ENCODE measurements around the gene BPGM.

The BPGM gene

DNA sequence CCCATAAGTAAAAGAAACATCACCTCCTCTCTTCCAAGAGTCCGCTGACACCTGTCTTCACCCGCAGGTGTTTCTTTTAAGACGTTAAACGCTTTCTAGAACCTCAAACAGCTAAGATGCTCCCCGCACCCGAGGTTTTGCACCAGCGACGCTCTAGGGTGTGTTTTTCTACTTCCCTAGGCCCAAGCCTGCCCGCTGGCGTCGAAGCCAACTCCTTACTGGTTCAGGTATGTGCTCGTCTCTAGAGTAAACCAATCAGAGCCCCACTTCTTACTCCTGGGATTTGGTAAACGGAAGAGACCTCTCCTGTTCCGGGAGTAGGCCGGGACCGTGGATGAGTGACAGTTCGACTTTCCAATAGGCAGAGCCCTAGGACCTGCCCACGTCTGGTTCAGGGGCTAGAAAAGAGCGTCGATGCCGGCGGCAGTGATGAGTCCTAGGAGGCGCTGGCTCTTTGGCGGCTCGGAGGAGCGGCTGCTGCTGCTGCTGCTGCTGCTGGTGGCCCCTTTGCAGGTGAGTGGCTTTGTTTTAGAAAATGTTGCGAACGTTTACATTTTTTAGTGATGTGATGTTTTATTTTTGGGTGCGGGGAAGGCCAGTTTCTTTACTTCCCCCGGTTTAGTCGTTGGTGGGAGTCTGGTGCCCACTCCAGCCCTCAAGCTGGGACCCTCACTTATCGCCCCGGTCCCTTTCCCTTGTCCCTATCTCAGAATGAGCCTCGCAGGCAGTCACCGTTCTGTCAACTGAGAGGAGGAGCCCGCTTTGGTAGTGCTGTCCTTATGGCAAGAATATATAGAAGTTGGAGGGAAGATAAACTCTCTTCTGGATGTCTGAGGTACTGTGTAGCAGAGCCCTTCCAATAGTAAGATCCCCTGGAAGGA lies at the start of gene BPGM:
Gene BPGM, plus strand, starts transcription at position 429 of the 881 bp plus-strand sequence. CDS start 14,655 bp downstream, outside the sequence.
- peak; percentile 100 for DNase-seq

DNA sequence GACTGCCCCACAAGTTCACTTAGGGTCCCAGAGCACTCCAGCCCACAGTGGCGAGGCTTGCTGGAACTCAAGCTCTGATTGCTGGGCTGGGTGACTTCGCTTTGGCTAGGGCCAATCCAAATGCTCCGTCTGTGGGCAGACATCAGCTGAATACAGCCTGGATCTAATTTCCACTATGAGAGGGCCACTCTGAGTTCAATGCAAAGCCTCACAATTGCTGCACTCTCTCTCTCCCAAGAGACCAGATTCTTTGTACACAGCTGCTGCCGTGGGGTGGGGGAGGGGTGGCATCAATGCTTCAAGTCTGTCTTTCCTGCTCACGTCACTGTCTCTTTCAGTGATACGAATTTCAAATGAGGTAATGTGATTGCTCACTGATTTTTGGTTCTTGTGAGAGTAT lies 47.3 kb upstream of the BPGM start:
- no peak for DNase-seq

DNA sequence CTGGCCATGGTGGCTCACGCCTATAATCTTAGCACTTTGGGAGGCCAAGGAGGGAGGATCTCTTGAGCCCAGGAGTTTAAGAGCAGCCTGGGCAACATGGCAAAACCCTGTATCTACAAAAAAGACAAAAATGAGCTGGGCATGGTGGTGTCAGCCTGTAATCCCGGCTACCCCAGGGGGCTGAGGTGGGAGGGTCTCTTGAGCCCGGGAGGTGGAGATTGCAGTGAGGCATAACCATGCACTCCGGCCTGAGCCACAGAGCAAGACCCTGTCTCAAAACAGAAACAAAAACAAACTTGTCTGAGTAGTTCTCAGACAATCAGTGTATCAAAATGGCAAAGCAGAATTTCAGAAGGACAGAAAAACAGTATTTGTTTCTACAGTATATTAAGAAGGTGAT lies 45.2 kb upstream of the BPGM start:
- DNase-seq: no peak

DNA sequence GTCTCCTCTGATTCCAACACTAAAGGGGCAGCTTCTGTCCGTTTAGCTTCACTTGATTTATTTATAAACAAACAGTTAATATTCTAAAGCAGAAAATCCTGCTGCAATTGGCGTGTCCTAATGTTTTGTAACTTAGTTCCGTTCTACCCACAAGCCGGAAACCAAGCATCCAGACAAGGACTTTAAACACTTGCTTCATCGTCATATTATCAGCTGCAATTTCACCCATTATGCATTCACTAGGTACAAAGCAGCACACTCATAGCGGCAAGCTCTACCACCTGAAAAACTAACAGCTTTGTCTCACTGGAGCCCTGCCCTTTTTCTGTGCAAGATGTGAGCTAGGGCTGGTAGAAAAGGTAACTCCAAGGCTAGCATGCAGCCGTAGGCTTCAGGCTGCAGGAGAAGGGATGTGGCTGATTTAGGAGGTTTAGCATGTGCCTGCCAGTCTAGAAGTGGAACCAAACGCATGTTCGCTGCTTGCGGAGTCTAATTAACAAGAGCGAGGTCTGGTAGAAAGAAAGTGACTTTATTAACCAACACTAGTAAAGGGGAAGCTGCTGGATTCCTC lies 43.7 kb upstream of the BPGM start:
- DNase-seq: no peak

DNA sequence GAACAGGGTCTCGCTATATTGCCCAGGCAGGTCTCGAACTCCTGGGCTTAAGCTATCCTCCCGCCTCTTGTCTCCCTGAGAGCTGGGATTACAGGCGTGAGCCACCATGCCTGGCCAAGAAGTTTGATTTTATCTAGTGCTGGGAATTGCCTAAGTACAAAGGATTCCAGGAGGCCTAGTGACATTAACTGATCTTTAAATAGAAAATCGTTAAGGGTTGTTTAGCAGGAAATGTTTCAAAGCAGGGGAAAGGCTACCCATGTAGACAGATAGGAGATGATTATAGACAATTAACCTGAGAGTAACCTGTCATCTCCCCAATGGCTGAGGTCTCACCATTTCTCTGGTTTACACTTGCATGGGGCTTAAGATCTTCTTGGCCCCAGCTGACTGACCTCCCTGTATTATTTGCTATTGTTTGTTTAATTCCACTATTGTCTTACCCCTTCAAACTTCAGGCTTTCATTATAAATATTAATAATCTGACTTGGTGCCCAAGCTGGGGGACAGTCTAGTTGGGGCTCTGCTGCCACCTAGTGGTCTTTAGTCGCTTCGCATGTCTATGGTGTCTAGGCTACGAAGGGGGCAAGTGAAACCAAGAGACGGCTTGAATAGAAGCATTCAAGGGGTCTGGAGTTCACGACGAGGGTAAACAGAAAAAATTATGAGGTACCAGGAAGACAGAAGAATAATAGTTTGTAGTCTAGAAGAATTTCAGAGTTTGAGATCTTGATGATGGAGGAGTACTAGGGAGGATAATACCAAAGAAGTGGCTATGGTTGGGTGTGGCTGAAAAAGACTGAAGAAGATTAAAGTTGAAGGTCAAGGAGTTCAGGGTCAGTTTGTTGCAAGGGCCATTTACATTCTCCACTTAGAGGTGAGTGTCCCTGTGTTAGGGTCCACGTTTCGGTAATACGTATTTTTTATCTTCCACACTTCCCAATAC lies 40.4 kb upstream of the BPGM start:
- DNase-seq: peak; percentile 53

DNA sequence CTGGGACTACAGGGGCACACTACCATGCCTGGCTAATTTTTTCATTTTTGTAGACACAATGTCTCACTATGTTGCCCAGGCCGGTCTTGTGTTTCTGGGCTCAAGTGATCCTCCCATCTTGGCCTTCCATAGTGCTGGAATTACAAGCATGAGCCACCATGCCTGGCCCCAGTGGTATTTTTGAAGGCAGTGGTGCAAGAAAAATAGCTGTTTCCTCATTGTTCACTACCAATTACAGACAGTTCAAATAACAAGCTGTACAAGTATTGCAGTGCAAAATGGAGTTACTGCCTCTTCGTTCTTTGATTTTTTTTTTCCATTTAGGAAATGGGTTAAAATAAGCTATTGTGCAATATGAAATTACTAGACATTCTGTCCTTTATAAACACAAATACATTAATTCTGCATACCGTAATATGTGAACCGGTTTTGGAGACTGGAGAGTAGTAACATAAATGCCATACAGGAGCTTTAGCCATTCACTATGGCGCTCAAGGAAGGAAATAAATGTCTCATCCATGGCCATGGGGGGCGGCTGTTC lies 35.0 kb upstream of the BPGM start:
- no peak for DNase-seq

DNA sequence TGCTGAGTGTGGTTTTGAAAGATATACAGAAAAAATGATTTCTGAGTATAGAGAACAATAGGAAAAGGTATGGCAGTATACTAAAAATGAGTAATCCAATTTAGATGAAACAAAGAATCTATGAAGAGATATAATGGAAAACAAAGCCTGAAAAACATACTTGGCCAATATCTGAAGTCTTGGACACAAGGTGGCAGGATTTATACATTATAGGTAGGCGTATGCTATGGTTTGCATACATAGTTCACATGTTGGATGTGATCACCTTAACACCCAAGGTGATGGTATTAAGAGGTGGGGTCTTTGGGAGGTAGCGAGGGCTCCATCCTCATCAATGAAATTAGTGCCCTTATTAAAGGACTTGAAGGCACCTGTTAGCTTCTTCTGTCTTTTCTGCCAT lies 34.5 kb upstream of the BPGM start:
- no peak for DNase-seq

DNA sequence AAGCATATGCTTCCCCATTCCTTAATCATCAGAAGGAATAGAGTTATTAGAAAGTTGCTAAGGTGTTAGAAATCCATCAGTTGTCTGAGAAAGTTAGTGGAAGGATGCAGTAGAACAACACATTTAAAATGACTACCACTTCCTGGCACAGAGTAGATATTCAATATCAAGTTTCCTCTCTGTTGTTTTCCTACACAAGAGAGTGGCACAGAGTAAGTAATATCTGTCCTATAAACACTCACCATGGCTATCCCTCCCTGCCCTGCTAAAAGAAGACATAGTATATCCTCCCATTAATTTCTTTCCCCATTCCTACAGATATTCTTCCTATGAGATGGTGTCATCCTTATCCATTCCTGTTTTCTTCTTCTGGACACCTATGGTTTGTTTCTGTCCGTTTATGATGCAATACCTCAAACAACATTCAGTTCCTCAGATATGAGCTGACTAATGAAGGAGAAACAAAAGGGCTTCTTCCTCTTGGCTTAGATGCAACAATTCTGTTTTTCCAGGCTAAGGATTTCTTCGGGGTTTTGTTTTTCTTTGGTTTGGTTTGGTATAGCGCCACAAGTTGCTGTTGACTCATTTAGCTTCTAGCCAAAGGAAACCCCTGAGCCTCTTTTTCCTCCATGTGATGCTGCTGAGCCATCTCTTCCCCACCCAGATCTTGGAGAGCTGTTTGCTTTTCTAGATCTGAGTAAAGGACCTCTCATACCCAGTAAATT lies 32.9 kb upstream of the BPGM start:
- DNase-seq: no peak

DNA sequence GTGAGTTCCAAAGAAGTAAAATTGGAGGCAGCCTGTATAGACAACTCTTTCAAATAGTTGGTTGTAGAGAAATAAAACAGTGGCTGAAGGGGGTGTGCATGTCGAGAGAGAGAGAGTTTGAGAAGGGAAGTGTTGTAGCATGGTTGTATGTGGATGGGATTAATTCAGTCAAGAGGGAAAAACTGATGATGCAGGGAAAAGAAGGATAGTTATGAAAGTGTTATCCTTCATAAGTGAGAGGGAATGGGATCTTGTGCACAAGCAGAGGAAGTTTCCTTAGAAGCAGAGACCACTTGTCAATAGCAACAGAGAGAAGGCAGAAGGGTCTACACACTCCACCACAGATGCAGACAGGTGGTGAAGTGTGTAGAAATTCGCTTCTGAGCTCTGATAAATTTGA lies 30.0 kb upstream of the BPGM start:
- no peak for DNase-seq

DNA sequence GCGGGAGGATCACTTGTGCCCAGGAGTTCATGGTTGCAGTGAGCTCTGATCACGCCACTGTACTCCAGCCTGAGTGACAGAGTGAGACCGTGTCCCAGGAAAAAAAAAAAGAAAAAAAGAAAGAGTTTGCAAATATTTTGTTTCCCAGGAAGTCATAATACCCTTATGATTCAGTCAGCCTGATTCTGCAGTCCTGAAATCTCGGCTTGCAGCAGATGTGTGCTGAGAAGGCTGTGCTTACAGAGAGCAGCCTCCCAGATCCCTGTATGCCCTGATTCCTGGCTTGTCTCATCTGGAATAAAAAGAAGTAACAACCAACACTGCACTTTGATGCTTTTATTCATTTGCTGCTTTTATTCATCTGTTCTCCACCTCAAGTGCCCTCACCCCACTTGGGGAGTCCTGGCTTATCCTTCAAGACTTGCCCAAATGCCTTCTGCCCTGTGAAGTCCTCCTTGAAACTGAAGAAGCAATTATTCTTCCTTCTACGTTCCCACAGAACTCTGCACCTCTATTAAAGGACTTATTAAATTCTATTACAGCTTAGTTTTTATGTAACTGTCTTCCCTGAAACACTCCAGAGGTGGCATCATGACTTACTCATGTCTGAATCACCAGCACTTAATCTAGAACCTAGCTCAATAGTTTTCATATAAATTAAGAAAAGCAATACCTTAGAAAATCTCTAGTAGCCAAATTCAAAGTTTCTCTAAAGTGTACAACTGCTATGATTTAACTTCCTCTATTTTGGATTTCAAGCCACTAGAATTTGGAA lies 27.7 kb upstream of the BPGM start:
- no peak for DNase-seq

DNA sequence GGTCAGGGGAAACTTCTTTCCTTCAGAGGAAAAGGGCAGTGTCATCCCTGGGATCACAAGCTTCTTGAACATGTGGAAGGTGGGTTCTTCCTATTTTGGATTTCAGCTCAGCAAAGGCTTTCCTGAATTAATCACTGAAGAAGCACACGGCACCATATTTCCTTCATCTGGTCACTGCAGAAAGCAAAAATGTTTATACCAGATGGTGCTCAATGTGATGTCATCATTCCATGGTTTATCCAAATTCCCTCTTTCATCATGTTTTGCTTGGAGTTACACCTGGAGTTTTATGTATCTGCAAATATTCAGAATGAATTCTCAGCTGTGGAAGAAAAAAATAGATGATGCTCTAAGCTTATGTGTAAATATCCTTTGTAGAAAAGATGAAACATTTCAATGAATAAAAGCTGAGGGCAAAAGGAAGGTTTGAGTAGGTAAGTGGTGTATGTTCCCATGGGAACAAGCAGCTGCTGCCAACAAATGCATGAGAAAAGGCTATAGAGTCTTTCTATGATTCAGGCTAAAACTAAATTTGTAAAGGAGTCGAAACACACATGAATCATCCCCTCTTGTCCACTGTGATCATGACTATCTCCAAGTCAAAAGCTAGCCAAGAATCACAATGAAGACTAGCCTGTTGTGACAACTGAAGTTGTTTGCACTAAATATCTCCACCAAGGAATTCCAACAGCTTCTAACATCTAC lies 26.9 kb upstream of the BPGM start:
- DNase-seq: no peak

DNA sequence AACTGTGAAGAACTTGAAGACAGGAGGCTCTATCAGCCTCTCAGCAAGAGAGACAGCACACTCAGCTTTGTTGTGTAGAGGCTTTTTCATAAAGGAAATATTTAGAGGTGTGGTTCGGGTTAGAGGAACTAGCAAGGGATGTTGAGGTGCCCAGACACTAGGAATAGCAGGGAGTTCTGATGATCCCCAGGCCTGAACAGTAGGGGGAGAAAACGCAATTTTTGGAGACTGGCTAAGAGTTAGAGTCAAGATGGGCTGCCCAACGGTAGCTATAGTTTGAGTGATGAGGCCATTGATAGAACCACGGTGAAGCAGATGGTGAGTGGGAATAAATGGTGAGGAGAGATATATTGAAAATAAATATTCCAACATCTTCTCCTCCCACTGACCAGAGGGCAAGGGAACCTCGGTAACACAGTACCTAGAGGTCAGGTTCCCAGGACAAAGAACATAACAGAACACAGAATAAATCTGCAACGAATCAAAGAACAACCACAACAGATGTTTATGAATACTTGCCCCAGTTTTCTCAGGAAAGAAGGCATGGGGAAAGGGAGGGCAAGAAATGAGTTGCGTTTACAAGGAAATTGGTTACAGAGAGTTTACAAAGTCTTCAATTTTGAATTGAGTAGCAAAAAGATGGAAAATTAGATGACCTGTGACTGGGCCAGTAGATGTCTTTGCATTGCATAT lies 24.2 kb upstream of the BPGM start:
- no peak for DNase-seq

DNA sequence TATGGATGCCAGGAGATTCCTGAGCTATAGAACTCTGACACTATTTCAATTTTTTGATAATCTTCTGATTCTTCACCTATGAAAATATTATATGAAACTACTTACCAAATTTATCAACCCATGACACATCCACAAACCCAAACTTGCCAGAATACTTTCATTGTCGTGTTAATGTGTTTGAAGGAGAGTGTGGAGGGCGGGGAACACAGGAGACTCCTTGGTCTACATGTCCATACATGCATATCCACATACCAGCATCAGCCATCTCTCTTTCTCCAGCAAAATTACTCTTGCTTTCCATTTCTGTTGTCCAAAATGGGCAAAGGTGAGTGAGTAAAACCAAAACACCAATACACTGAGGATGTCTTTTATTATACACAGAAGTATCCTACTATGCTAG lies 23.5 kb upstream of the BPGM start:
- no peak for DNase-seq

DNA sequence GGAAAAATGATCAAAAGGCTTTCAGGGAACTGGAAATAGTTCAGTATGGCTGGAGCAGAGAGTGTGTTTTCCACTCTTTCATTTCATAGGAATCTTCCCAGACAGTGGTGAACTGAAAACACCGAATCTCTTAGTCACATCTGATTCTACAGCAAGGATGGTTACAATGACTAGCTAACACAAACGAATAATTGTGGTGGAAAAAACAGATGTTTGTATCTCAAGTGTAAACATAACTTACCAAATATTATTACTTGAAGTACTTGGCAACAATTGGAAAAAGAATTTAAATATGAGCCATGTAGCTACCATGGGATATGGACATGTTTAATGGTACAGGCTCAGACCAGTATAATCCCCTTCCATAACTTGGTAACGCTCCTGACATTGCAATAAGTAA lies 21.1 kb upstream of the BPGM start:
- DNase-seq: no peak

DNA sequence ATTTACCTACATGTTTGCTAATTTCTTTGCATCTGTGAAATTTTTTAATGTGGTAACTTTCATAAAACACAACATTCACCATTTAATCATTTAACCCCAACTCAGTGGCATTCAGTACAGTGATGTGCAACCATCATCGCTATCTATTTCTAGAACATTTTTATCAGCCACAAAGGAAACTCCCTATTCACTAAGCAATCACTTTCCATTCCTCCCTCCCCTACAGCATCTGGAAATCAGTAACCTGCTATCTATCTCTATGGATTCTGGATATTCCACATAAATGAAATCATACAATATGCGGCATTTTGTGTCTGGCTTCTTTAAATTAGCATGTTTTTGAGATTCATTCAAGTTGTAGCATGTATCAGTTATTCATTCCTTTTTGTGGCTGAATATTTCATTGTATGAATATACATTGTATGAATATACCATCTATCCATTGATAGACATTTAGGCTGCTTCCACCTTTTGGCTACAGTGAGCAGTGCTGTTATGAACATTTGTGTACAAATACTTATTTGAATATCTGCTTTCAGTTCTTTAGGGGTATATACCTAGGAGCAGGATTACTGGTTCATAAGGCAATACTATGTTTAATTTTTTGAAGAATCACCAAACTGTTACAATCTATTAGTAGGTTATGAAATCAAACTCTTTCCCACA lies 19.4 kb upstream of the BPGM start:
- DNase-seq: no peak

DNA sequence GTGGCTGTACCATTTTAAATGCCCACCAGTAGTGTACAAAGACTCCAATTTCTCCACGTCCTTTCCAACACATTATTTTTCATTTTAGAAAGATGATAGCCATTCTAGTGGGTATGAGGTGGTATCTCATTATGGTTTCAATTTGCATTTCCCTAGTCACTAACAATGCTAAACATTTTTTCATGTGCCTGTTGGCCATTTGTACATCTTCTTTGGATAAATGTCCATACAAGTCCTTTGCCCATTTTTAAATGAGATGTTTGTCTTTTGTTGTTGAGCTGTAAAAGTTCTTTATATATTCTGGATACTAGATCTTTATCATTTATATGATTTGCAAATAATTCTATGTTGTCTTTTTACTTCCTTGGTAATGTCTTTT lies 18.9 kb upstream of the BPGM start:
- DNase-seq: no peak

DNA sequence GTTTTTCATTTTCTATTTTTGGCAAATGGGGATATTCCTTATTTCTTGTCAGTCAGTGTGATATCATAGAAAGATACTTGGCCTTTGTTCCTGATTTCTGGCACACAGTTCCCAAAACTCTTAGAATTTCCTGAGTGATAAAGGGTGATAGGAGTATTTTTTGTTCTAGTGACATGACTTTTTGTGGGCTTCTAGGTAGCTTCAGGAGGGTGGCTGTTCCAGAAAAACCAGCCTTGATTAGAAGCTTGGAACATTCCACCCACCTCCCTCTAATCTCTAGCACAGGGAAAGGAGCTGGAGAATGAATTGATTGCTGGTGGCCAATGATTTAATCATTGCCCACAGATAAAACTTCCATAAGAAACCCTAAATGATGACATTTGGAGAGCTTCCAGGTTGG lies 17.2 kb upstream of the BPGM start:
- no peak for DNase-seq

DNA sequence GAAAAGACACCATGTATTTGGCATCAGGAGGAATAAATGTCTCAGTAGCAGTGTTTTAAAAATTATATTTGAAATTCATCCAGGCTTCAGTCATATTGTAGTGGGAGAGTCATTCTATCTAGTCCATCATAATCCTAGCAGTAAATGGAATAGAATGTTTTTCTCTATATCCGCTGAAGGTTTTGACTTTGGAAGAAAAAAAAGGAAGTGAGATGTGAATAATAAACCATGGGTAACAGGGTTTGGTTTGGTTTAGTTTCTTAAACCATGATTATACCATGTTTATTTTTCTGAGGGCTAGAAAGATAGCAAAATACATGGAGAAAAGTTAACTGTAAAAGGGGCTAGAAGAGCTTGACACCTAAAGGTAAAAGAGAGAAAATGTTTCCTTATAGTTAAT lies 16.4 kb upstream of the BPGM start:
- DNase-seq: no peak

DNA sequence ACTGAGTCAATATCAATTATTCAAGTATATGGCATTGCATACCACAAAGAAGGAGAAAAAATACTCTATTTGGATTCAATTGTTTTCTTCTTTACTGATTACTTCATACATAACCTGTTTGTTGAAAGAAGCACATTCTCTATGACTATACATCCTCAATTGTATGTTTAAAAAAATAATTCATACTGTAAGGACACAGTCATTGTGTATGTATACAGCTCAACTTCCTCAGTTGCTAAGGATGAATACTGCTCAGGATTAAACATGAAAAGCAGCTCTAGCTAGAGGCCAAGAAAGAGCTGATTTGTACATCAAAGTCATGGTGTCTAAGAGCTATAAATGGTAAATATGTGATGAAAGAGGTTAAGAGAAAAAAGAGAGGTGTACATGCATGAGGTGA lies 15.8 kb upstream of the BPGM start:
- DNase-seq: no peak

DNA sequence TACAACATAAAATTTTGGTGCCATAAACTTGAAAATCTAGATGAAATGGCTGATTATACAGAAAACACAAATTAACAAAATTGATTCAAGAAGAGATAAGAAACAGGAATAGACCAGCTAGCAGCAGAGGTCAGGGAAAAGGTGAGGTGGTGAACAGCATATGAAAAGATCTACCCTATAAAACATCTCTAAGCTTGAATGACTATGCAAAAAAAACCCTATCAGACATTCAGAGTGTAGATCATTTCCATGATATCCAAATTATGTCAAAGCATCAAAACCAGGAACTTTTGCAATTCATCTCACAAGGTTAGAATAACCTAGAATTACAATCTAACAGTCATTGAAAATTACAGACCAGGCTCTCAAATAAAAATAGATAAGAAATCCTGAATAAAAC lies 14.6 kb upstream of the BPGM start:
- no peak for DNase-seq
